H1 (cell line): Measurements from ENCODE around the gene TTBK1. TPM values are rescaled to one million over a fixed set of nuclear protein-coding genes. Genes with fewer than 3 reads are reported as not detected.

Experiments used
- BACH1 ChIP-seq: IDR thresholded peaks from 2 replicates; pipeline ENCODE4 v1.6.1; 2012; ENCODE audit warnings: low read length, improper control_type of control experiment
- BCL11A ChIP-seq, 2 experiments: IDR thresholded peaks; one replicate each; pipeline ENCODE4 v1.6.1; 2011; ENCODE audit warnings: low read depth in 2 of 2, low read length in 2 of 2, mild to moderate bottlenecking in 2 of 2
- EP300 ChIP-seq, 2 experiments: IDR thresholded peaks; 1 replicate in 1 of 2; 2 replicates in 1 of 2; pipeline ENCODE4 v1.6.1; 2011 to 2012; ENCODE audit warnings: low read depth in 2 of 2, low read length in 2 of 2, mild to moderate bottlenecking in 2 of 2, borderline replicate concordance in 1 of 2, inconsistent platforms in 1 of 2, moderate library complexity in 1 of 2
- NRF1 ChIP-seq: IDR thresholded peaks from 2 replicates; pipeline ENCODE4 v1.6.1; 2011; ENCODE audit warnings: mild to moderate bottlenecking, low read depth, low read length, improper control_type of control experiment
- PHF8 ChIP-seq: fragments of 200-600 bp; sonication (generic); conservative IDR thresholded peaks from 2 replicates; pipeline ENCODE4 v1.7.1; 2012; ENCODE audit warnings: low read depth, mild to moderate bottlenecking, inconsistent platforms, low read length, moderate library complexity
- TCF12 ChIP-seq: IDR thresholded peaks from 2 replicates; pipeline ENCODE4 v1.6.1; 2011; ENCODE audit warnings: low read depth, mild to moderate bottlenecking, low read length
- TEAD4 ChIP-seq: IDR thresholded peaks from 2 replicates; pipeline ENCODE4 v1.6.1; 2012; ENCODE audit warnings: low read depth, low read length, inconsistent platforms, mixed read lengths
- polyA plus RNA-seq, 7 experiments: library from polyadenylated mRNA; depleted of rRNA in 3 of 7; stranded (reverse) in 5 of 7; unstranded in 2 of 7; fragments of >200 nt in 5 of 7; fragments of 200-250 nt in 2 of 7; gene quantifications; 1 replicate in 5 of 7; 2 replicates in 1 of 7; 4 replicates in 1 of 7; pipeline versions ENCODE4 v1.2.1 to v1.2.3, GENCODE V29; 2011 to 2013; ENCODE audit warnings: missing spikeins in 2 of 7, mixed read lengths in 2 of 7
- total RNA-seq: library from RNA; stranded (reverse); fragmentation: NEBNext Ultra II Directional; extraction: Animal tissue kit (Norgen Biotek cat#: 25700); gene quantifications from 2 replicates; pipeline ENCODE4 v1.2.1, GENCODE V29; 2021
- TF ChIP-seq, protein P1 (sequence below): fragments of 300-600 bp; sonication (generic); IDR thresholded peaks from 2 replicates; pipeline ENCODE4 v1.7.1; 2012; ENCODE audit warnings: low read length, moderate library complexity, mild to moderate bottlenecking, inconsistent platforms; ENCODE audit not compliant: insufficient replicate concordance
- TF ChIP-seq, protein P2 (sequence below): IDR thresholded peaks from 2 replicates; pipeline ENCODE4 v1.6.1; 2012; ENCODE audit warnings: low read length, inconsistent platforms

TTBK1 gene
- total and polyA plus RNA-seq, 2 of the 8 experiments (the other 6 are each of a cell fraction or from before 2014, with no cell fraction given) = 0.53 to 1.6 TPM

- TF ChIP-seq, protein P1, sequence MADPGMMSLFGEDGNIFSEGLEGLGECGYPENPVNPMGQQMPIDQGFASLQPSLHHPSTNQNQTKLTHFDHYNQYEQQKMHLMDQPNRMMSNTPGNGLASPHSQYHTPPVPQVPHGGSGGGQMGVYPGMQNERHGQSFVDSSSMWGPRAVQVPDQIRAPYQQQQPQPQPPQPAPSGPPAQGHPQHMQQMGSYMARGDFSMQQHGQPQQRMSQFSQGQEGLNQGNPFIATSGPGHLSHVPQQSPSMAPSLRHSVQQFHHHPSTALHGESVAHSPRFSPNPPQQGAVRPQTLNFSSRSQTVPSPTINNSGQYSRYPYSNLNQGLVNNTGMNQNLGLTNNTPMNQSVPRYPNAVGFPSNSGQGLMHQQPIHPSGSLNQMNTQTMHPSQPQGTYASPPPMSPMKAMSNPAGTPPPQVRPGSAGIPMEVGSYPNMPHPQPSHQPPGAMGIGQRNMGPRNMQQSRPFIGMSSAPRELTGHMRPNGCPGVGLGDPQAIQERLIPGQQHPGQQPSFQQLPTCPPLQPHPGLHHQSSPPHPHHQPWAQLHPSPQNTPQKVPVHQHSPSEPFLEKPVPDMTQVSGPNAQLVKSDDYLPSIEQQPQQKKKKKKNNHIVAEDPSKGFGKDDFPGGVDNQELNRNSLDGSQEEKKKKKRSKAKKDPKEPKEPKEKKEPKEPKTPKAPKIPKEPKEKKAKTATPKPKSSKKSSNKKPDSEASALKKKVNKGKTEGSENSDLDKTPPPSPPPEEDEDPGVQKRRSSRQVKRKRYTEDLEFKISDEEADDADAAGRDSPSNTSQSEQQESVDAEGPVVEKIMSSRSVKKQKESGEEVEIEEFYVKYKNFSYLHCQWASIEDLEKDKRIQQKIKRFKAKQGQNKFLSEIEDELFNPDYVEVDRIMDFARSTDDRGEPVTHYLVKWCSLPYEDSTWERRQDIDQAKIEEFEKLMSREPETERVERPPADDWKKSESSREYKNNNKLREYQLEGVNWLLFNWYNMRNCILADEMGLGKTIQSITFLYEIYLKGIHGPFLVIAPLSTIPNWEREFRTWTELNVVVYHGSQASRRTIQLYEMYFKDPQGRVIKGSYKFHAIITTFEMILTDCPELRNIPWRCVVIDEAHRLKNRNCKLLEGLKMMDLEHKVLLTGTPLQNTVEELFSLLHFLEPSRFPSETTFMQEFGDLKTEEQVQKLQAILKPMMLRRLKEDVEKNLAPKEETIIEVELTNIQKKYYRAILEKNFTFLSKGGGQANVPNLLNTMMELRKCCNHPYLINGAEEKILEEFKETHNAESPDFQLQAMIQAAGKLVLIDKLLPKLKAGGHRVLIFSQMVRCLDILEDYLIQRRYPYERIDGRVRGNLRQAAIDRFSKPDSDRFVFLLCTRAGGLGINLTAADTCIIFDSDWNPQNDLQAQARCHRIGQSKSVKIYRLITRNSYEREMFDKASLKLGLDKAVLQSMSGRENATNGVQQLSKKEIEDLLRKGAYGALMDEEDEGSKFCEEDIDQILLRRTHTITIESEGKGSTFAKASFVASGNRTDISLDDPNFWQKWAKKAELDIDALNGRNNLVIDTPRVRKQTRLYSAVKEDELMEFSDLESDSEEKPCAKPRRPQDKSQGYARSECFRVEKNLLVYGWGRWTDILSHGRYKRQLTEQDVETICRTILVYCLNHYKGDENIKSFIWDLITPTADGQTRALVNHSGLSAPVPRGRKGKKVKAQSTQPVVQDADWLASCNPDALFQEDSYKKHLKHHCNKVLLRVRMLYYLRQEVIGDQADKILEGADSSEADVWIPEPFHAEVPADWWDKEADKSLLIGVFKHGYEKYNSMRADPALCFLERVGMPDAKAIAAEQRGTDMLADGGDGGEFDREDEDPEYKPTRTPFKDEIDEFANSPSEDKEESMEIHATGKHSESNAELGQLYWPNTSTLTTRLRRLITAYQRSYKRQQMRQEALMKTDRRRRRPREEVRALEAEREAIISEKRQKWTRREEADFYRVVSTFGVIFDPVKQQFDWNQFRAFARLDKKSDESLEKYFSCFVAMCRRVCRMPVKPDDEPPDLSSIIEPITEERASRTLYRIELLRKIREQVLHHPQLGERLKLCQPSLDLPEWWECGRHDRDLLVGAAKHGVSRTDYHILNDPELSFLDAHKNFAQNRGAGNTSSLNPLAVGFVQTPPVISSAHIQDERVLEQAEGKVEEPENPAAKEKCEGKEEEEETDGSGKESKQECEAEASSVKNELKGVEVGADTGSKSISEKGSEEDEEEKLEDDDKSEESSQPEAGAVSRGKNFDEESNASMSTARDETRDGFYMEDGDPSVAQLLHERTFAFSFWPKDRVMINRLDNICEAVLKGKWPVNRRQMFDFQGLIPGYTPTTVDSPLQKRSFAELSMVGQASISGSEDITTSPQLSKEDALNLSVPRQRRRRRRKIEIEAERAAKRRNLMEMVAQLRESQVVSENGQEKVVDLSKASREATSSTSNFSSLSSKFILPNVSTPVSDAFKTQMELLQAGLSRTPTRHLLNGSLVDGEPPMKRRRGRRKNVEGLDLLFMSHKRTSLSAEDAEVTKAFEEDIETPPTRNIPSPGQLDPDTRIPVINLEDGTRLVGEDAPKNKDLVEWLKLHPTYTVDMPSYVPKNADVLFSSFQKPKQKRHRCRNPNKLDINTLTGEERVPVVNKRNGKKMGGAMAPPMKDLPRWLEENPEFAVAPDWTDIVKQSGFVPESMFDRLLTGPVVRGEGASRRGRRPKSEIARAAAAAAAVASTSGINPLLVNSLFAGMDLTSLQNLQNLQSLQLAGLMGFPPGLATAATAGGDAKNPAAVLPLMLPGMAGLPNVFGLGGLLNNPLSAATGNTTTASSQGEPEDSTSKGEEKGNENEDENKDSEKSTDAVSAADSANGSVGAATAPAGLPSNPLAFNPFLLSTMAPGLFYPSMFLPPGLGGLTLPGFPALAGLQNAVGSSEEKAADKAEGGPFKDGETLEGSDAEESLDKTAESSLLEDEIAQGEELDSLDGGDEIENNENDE = no peak
- no peak for TF ChIP-seq NRF1
- no peak for TF ChIP-seq BCL11A (IDR thresholded peaks at IDR 0.05; ENCODE audit: low read depth in 2 of 2, low read length in 2 of 2)
- no peak for TF ChIP-seq TEAD4
- TF ChIP-seq, protein P2, sequence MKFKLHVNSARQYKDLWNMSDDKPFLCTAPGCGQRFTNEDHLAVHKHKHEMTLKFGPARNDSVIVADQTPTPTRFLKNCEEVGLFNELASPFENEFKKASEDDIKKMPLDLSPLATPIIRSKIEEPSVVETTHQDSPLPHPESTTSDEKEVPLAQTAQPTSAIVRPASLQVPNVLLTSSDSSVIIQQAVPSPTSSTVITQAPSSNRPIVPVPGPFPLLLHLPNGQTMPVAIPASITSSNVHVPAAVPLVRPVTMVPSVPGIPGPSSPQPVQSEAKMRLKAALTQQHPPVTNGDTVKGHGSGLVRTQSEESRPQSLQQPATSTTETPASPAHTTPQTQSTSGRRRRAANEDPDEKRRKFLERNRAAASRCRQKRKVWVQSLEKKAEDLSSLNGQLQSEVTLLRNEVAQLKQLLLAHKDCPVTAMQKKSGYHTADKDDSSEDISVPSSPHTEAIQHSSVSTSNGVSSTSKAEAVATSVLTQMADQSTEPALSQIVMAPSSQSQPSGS = no peak
- no peak for TF ChIP-seq EP300 (IDR thresholded peaks at IDR 0.05; ENCODE audit: borderline replicate concordance in 1 of 2, low read depth in 2 of 2, low read length in 2 of 2)
- no peak for TF ChIP-seq TCF12
- no peak for TF ChIP-seq PHF8
- TF ChIP-seq BACH1 = no peak
- TF ChIP-seq, all 59 proteins: peak for 0
Measured at GRCh38 chr6:43292341-43292740, 49.1 kb downstream of the TTBK1 start (continued).
